Suprapubic skin (tissue), 4 donors: Measurements from ENCODE around the gene TPSD1. TPM values are rescaled to one million over a fixed set of nuclear protein-coding genes. Genes with fewer than 3 reads are reported as not detected.
A peak's percentile ranks its signal among the peaks of the same experiment; 100 is the strongest.

ENCODE experiments used
- DNase-seq, 2 donors: peaks; one replicate each; pipeline ENCODE4 v3.0.0-alpha.2; 2019; ENCODE audit warnings: low spot score in 2 of 2
- H3K27ac ChIP-seq: fragments of 200-600 bp; sonication (generic); one replicate; pipeline ENCODE4 v1.5.1; 2019
- H3K27me3 ChIP-seq: fragments of 200-600 bp; sonication (generic); one replicate; pipeline ENCODE4 v1.5.1; 2019
- H3K36me3 ChIP-seq: fragments of 200-600 bp; sonication (generic); one replicate; pipeline ENCODE4 v1.5.1; 2019
- H3K4me1 ChIP-seq: fragments of 200-600 bp; sonication (generic); one replicate; pipeline ENCODE4 v1.5.1; 2019
- H3K4me3 ChIP-seq: fragments of 200-600 bp; sonication (generic); one replicate; pipeline ENCODE4 v1.5.1; 2019; ENCODE audit warnings: mild to moderate bottlenecking
- H3K9me3 ChIP-seq: fragments of 200-600 bp; sonication (generic); one replicate; pipeline ENCODE4 v1.5.1; 2019
- EP300 ChIP-seq: sonication (generic); formaldehyde crosslinking; IDR thresholded peaks from one replicate; pipeline ENCODE4 v1.6.1; 2017; ENCODE audit warnings: antibody characterized with exemption
- POLR2A ChIP-seq, 2 donors: fragments of 450-650 bp; IDR thresholded peaks; one replicate each; pipeline ENCODE4 v1.6.1; 2017; ENCODE audit warnings: antibody characterized with exemption in 2 of 2, mild to moderate bottlenecking in 2 of 2, moderate library complexity in 2 of 2
- POLR2AphosphoS5 ChIP-seq, 3 donors: sonication (generic); formaldehyde crosslinking; IDR thresholded peaks; one replicate each; pipeline ENCODE4 v1.6.1; 2017; ENCODE audit warnings: antibody characterized with exemption in 3 of 3
- WGBS: methylation state at CpG from one replicate; pipeline ENCODE4 v1.1.5; 2018; 5-methylcytosine and 5-hydroxymethylcytosine counted together
- total RNA-seq, 4 donors: library from RNA; depleted of rRNA; stranded (reverse); fragments of >200 nt; gene quantifications; one replicate each; pipeline ENCODE4 v1.1.0, GENCODE V29; 2016
- TF ChIP-seq, protein P1 (sequence below), 2 donors: fragments of 200-600 bp in 1 of 2; fragments of 450-650 bp in 1 of 2; sonication (generic) in 1 of 2; IDR thresholded peaks; one replicate each; pipeline ENCODE4 v1.5.1; 2016 to 2019; ENCODE audit warnings: antibody characterized with exemption in 2 of 2, mild to moderate bottlenecking in 1 of 2, moderate library complexity in 1 of 2

TPSD1 gene
- total RNA-seq, 4 donors from 2014 or later, result 0.38 to 11.6 (median 0.83) TPM; not detected in 1

DNA sequence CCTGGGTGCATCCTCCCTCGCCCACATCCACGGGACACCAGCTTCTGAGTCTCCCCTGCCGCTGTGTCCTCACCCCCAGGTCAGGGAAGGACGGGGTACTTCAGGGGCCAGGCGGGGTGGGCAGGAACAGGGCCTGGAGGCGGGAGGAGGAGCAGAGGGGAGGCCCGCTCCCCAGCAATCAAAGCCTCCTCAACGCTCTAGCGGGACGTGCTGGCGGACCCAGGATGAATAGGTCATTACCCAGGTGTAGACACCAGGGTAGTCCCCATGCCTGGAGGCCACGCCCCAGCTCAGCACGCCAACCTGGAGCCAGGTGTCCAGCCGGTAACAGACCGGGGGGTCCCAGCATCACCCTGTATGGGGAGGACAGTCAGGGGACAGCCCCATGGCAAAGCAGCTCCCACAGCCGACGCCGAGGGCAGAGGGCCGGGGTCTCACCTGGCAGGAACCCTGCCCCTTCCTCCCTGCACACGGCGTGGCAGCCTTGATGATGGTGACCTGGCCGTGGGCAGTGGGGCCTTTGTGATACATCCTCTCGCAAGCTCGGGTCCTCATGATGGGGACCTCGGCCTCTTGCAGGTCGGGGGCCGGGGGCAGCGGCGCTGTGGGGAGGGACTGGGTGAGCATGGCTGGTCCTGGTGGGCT is 24.2 kb downstream of the TPSD1 start:
- peaks cover 87% of the 10 kb centered on the region for H3K27me3 ChIP-seq

DNA sequence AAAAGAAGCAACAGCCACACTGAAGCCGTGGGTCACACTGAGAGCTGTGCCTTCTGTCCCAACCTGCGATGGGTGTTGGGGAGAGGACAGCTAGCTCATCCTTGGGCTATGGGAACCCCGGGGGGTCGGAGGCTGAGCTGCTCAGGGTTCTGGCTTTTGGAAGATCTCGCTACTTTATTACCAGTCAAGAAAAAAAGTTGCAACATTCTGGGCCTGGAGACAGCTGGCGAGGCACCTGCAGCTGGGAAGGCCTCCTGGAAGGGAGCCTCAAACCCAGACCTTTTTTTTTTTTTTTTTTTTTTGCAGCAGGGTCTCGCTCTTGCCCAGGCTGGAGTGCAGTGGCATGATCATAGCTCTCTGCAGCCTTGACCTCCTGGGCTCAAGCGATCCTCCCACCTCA is 24.9 kb downstream of the TPSD1 start:
- DNase-seq, result no peak
- no peaks in the 10 kb centered on the region for H3K36me3 ChIP-seq
- no peak overlapping the region for H3K27ac ChIP-seq
- no peaks in the 10 kb centered on the region for H3K4me1 ChIP-seq
- WGBS, result 51% methylated on average over 7 of the region's 8 CpGs
- no peaks in the 10 kb centered on the region for H3K9me3 ChIP-seq
- no peak overlapping the region for H3K4me3 ChIP-seq
- TF ChIP-seq POLR2A (IDR thresholded peaks at IDR 0.05), result no peak
- TF ChIP-seq, protein P1, sequence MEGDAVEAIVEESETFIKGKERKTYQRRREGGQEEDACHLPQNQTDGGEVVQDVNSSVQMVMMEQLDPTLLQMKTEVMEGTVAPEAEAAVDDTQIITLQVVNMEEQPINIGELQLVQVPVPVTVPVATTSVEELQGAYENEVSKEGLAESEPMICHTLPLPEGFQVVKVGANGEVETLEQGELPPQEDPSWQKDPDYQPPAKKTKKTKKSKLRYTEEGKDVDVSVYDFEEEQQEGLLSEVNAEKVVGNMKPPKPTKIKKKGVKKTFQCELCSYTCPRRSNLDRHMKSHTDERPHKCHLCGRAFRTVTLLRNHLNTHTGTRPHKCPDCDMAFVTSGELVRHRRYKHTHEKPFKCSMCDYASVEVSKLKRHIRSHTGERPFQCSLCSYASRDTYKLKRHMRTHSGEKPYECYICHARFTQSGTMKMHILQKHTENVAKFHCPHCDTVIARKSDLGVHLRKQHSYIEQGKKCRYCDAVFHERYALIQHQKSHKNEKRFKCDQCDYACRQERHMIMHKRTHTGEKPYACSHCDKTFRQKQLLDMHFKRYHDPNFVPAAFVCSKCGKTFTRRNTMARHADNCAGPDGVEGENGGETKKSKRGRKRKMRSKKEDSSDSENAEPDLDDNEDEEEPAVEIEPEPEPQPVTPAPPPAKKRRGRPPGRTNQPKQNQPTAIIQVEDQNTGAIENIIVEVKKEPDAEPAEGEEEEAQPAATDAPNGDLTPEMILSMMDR (IDR thresholded peaks at IDR 0.05), result no peak
- no peak for TF ChIP-seq EP300
- TF ChIP-seq POLR2AphosphoS5 (IDR thresholded peaks at IDR 0.05), result no peak
- peaks cover 89% of the 10 kb centered on the region for H3K27me3 ChIP-seq

More for the DNA sequence above, 24.2 kb downstream of the TPSD1 start:
- WGBS, result 92% methylated on average over 7 of the region's 29 CpGs
- Histone ChIP-seq H3K27ac (no peak overlapping the region), H3K36me3 (no peaks in the 10 kb centered on the region), H3K9me3 (no peaks in the 10 kb centered on the region), H3K4me3 (no peak overlapping the region), H3K4me1 (no peaks in the 10 kb centered on the region)
- TF ChIP-seq POLR2A (IDR thresholded peaks at IDR 0.05) (no peak), POLR2AphosphoS5 (IDR thresholded peaks at IDR 0.05) (no peak), EP300 (no peak)
- TF ChIP-seq, protein P1 (IDR thresholded peaks at IDR 0.05), result no peak
- no peak for DNase-seq

DNA sequence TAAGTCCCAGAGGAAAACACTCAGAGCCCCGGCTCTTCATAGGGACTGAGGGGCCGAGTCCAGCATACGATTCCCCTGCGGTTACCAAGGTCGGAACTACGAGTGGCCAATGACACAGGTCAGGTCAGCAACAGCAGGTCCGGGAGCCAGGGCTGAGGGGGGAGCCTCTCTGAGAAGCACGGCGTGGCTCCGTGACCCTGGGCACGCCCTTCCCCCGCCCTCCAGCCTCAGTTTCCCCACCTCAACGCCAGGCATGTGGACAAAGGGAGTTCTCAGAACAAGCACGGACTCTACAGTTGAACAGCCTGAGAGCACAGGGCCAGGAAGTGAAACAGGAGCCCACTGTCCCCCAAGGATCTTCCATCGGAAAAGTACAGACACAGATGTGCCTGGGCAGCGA is 25.6 kb downstream of the TPSD1 start:
- H3K27ac ChIP-seq, result no peak overlapping the region
- H3K9me3 ChIP-seq, result no peaks in the 10 kb centered on the region
- no peak for TF ChIP-seq EP300
- TF ChIP-seq POLR2A (IDR thresholded peaks at IDR 0.05), result no peak
- TF ChIP-seq POLR2AphosphoS5 (IDR thresholded peaks at IDR 0.05), result no peak
- TF ChIP-seq, protein P1 (IDR thresholded peaks at IDR 0.05), result no peak
- no peak overlapping the region for H3K4me3 ChIP-seq
- no peak for DNase-seq
- peaks cover 89% of the 10 kb centered on the region for H3K27me3 ChIP-seq
- WGBS, result 82% methylated on average over 15 of the region's 16 CpGs
- no peaks in the 10 kb centered on the region for H3K4me1 ChIP-seq
- no peaks in the 10 kb centered on the region for H3K36me3 ChIP-seq

DNA sequence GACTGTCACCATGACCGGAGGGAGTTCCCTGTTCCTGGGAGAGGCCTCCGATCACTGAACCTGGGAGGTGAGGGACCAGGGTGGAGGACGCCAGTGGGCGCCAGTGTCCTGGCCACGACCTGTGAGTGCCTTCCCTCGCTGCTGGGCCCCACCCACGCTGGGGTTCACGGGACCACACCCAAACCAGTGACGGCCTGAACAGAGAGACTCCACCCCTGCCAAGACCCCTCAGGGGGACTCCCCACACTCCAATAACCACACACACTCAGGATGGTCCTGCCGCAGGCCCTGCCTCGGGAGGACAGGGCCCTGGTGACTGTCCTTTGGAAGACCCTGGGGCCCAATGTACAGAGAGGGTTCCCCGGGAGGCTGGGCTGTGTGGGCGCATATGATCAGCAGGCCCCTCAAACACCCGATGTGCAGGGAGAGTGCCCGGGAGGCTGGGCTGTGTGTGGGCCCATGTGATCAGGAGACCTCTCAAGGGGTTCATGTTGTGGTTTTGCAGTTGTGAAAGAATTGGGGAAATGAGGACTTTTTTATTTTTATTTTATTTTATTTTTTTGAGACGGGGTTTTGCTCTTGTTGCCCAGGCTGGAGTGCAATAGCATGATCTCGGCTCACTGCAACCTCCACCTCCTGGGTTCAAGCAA is 26.6 kb downstream of the TPSD1 start:
- no peaks in the 10 kb centered on the region for H3K36me3 ChIP-seq
- no peak overlapping the region for H3K4me3 ChIP-seq
- no peak for DNase-seq
- no peaks in the 10 kb centered on the region for H3K9me3 ChIP-seq
- peaks cover 89% of the 10 kb centered on the region for H3K27me3 ChIP-seq
- no peaks in the 10 kb centered on the region for H3K4me1 ChIP-seq
- H3K27ac ChIP-seq, result no peak overlapping the region
- no peak for TF ChIP-seq EP300
- TF ChIP-seq POLR2A (IDR thresholded peaks at IDR 0.05), result no peak
- TF ChIP-seq, protein P1 (IDR thresholded peaks at IDR 0.05), result no peak
- no peak for TF ChIP-seq POLR2AphosphoS5 (IDR thresholded peaks at IDR 0.05)
- 68% methylated on average over 17 of the region's 17 CpGs for WGBS

DNA sequence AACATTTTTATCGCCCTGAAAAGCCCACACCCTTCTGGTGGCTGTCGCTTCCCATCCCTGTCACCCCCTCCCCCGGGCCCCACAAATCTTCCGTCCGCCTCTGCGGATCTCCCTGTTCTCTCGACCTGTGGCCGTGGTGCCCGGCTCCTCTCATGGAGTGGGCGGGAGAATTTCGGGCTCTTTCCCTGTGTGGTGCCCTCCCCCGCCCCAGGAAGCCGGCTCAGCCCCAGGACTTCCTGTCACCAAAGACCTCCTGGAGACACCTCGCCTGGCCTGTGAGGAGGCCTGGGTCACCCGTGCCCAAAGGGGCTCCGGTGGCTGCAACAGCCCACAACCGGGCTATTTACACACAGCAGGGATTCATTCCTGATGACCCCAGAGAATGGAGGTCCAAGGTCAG is 27.4 kb downstream of the TPSD1 start:
- H3K27me3 ChIP-seq, result peaks cover 89% of the 10 kb centered on the region
- TF ChIP-seq POLR2A (IDR thresholded peaks at IDR 0.05), result no peak
- DNase-seq, result peak in 1 of 2 donors; percentile 40
- H3K27ac ChIP-seq, result no peak overlapping the region
- no peaks in the 10 kb centered on the region for H3K36me3 ChIP-seq
- peaks cover 5% of the 10 kb centered on the region for H3K4me1 ChIP-seq
- no peaks in the 10 kb centered on the region for H3K9me3 ChIP-seq
- WGBS, result 47% methylated on average over 17 of the region's 17 CpGs
- H3K4me3 ChIP-seq, result no peak overlapping the region
